NK-92 treated with Interleukin-12 subunit alpha and Interleukin-12 subunit beta, amount 100 ng/mL, for 24 hours (cell line): ENCODE measurements around the gene FBLN5.

Experiments
- DNase-seq: peaks from one replicate; lab custom pipeline; 2025; lab: John Stamatoyannopoulos, UW

The FBLN5 gene, protein sequence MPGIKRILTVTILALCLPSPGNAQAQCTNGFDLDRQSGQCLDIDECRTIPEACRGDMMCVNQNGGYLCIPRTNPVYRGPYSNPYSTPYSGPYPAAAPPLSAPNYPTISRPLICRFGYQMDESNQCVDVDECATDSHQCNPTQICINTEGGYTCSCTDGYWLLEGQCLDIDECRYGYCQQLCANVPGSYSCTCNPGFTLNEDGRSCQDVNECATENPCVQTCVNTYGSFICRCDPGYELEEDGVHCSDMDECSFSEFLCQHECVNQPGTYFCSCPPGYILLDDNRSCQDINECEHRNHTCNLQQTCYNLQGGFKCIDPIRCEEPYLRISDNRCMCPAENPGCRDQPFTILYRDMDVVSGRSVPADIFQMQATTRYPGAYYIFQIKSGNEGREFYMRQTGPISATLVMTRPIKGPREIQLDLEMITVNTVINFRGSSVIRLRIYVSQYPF

DNA sequence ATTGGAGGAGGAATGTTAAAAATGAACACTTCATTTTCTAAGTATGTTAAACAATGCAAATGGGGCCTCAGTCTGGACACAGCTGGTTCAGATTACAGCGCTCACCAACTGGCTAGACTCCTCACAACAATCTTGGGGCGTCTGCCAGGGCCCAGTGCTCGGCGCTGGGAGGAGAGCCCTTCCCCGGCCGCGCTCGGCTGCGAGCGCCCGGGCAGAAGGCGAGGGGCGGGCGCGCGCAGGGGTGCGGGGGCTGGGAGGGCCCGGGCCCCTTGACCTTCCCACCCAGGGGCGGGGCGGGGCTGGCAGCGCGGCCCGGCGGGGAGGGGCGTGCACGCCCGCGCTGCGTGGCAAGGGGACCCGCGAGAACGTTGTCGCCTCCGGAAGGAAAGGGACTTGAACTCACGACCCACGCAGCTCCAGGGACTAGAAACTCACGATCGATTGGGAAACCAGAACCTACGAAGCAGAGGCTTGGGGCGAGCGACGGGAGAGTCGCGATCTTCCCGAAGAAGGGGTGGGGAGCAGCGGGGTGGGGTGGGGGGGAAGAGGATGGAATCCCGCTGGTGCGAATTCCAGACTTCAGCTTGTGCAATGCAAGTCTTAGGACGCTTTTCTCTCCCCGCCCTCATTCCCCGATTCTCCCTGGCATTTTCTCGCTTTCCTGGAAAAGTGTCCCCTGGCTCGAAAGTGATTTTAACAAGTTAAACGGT lies at the start of gene FBLN5:
TSS of gene FBLN5 (minus strand) at position 220 of the 710 bp plus-strand sequence. CDS start 465 bp downstream, outside the sequence.
- DNase-seq, result no peak

DNA sequence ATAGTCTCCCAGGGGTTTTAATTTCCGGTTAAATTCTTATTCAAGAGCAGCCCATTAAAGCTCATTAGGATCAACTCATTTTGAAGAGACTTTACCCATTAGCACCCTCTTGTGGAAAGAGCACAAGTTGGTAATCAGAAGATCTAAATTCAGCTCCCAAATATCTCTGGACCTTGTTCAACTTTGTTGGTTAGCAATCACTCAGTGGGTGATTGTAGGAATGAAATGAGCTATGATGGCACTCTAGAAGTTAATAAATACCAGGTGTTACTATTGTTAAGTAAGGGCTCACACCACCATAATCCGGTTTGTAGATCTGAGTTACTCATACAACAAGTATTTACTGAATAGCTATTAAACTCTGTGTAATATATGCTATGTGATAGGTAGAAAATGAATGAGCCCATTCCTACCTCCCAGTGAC lies 49.5 kb upstream of the FBLN5 start:
- DNase-seq, result no peak

DNA sequence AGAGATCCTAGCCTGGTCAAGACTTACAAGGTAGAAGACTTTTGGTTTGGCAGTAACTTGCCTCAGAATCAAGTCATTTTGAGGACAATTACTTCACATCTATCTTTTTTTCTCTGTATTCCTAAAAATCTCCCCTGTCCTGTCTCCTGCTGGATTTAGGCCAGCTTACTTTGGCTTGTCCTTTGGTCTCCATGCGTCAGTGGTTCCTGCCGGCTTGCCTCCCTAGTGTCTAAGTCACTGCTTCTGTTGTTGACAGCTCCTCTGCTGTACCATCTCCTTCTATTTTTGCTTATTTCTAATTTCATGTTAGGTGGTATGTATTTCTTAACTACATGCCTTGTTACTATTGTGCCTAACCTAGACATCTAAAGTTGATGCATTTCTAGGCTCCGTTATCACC lies 39.7 kb upstream of the FBLN5 start:
- no peak for DNase-seq

DNA sequence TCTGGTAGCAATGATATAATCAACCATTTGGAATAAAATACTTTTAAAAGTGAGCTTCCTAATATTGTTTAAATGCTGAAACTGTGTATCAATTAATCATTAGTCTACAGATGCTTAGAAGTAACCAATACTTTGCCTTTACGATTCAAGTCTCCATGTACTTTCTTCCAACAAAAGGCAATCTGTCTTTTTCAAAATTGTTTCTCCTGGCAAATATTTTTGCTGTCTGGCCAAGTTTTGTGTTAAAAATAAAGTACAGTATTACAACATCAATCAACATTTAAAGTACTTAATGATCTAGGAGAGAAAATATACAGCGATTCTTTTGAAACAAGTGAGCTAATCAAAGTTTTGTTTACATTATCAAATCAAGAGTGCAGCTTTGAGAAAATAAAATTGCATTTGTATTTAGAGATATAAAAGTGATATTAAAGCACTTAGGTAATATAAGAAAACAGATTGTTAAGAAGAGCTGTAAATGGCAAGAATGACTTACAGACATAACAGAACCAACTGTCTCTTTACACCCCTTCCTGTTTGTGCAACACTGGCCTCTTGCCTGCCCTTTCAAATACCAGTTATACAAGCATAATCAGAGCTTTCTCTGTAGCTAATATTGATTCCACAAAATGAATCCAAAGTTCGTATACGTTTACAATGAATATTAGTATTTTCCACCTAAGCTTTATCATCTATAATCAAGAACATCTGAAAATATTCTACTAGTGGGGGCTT lies 38.2 kb upstream of the FBLN5 start:
- DNase-seq, result no peak

DNA sequence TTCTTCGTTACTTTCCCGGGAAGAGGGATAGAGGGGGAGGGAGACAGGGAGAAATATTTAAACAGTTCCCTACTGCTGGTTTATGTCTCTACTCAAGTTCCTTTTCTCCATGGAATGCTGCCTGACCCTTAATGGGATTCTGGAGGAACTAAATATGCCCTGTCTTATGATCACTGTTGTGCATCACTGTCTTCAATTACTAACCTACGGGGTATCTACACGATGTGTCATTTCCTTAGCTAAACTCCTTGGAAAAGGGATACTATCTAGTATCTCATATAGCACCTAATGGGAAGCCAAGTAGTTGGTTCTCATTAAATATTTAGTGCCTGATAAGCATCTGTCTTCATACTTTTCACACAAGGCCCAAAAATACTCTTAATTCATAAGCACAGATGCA lies 37.5 kb upstream of the FBLN5 start:
- DNase-seq, result no peak

DNA sequence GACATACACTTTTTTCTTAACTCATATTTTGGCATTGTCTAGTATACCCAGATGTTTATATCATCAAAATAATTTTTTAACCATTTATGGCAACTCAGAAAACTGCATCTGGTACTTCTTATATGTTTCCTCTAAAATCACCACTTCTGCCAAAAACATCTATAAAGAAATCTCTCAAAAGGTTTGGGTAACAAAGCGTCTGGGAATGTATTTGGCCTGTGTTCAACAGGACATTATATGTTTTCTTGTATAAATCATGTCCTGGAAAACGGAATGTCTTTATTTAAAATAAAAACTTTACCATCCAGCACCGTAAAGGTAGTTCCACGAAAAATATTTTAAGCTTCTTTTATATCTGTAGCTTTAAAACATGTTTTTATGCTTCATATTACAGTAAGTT lies 36.1 kb upstream of the FBLN5 start:
- no peak for DNase-seq

DNA sequence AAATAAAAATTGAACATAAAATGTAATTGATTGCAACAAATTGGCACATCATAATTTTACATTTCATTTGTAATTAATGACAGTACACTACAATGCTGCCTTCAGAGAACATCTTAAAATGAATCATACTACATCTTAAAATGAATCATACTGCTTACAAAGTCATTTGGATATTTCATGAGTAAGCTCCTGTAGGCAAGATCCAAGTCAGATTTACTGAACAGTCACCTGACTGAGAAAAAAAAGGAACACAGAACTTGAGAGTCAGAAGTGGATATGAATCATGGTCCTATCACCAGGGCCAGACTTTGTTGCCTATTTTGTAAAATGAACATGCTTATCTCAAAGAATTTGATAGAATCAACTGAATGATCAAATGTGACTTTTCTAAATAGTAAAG lies 32.7 kb upstream of the FBLN5 start:
- DNase-seq, result no peak

DNA sequence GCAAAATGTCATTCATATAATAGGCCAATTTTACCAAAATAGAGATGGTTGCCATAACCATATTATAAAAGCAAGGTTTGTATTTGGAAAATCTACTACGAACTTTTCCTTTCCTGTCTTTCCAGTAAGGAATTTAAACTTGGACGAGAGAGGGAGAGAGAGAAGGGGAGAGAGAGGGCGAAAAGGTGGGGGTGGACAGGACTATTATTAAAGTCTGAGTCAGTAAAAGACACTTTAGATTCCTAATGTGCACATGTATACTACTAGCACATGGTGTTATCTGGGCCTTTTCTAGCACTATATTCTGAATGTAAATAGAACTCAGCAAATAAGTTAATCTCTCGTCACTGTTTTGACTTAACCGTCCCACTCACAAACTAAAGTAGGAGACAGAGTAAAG lies 30.4 kb upstream of the FBLN5 start:
- DNase-seq, result no peak

DNA sequence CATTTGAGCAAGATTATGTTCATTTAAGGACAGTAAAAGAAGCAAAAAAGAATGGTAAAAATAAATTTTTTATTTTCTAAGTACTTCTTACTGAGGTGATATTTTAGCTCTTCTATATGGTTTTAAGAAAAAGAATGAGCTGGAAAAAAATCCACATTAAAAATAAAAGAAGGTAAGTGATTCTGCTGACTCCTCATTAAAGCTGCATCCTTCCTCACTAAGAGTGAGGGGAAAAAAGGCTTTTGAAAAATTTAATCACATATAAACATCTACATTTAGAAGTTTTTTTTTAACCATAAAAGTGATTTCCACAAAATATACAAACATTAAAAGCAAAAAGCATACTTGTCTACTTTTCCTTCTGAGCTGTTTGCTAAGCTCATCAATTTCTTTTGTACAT lies 28.3 kb upstream of the FBLN5 start:
- no peak for DNase-seq

DNA sequence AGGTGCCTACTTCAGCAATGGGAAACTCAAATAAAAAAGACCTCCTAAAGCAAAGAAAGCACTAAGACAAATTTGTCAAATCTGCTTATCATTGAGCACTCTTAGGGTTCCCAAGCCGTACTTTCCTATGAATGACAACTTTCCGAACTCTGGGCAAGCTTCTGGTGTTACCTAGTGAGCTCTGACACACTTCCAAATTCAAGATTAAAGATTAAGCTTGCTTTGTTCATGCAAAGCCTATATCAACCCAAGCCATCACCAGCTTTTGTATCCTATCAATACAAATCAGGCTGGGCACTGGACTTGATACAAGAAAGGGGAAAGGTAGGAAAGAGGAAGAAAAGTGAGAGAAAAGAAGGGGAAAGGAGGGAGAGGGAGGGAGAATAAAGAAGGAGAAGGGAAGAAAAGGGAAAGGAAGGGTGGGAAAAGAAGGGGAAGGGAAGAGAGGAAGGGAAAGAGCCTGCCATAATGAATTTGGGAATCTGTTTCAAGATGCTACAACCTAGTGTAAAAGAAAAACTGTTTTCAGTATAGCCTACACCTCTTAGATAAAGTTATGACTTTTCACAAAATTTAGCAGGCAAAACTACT lies 23.8 kb upstream of the FBLN5 start:
- no peak for DNase-seq

DNA sequence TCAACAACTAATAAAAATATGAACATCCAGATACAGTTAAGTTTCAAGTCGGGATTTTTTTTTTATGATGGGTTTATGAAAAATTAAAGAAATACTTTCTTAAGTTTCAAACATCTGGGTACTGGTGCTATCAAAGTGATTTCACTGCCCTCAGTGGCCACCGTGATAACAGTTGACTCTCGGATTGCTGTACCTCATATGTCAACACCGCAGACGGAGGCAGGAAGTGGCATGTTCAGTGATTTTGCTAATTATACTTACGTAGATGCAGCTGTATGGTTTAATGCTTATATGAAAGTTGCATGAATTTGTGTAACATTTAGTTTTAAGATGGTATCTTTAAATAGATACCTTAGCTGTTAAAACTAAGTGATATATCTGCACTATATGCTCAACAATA lies 20.8 kb upstream of the FBLN5 start:
- no peak for DNase-seq

DNA sequence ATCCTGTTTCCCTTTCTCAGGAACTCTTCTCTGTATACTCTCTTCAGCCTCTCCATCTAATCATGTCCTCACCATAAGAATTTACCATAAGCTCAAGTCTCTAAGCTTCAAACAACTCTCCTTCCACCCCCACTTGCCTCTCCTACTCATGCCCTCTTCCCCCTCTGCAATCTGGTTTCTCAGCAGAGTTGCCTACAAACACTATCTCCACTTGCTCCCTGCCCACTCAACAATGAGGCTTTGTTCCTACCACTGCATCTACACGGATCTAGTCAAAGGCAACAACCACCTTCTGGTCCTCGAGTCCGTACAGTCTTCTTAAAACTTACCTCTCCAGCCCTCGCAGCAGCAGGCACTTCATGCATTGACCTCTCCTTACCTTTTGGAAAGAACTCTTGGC lies 17.2 kb upstream of the FBLN5 start:
- no peak for DNase-seq

DNA sequence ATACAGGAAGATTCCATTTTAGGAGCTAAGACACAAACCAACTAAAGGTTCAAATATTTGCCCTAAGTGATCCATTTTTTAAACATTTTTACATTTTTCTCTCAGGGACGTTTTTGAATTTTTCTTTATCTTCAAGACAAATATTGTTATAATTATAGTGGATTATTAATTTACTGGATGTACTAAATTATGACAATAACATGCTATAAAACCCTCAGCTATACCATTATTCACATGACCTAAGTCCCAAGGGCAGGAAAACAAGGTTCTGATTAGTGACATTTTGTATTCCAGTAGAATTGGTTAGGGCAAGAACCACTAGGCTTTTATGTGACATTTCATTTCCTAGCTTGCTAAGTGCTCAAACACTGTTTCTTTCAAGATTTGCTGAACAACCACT lies 16.5 kb upstream of the FBLN5 start:
- DNase-seq, result no peak

DNA sequence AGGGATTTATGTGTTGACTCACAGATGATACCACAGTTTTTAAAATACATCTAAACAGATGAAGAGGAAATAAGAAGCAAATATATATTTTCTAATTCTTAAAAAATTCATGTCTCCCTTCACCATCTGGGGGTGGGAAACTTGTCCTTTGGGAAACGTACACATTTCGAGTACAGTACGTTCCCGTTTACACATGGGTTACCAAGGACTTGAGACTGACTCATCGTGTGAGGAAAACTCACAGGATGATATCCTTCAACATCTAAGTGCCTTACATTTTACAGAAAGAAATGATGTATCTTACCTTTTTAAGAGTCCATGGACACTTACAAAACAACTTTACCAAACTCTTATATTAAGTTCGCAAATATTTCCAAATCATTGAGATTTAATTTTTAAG lies 16.0 kb upstream of the FBLN5 start:
- DNase-seq, result no peak

DNA sequence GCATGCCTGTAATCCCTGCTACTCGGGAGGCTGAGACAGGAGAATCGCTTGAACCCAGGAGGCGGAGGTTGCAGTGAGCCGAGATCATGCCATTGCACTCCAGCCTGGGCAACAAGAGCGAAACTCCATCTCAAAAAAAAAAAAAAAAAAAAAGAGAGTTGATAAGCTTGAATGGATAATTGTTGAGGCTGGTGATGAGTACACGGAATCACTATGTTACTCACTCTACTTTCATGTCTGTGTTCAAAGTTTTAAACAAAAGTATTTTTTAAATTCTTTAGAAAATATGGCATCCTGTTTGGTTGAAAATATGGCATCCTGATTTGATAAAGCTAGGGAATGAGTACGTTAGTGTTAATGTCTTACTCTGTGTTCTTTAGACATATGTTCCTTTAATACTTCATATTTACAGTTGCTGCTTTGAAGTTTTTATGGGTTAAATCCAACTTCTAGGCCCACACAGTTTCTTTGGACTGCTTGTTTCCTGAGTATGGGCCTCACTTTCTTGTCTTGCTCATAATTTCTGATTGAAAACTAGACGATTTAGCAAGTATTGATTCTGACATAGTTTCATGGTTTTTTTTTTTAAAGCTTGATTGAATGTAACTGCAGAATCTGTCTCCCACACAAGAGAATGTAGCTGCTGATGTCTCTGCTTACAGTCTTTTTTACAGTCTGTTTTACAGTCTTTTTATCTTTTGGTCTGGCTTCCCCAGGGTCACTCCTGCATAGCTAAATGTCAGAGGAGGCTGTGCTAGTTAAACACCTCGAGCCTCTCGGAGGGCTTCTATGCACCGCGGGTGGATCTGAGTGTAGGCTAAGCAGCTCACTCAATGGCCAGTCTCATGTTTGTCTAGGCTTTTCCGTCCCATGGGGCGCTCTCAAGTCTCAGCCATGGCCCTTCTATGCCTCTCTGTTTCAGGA lies 14.1 kb upstream of the FBLN5 start:
- DNase-seq, result no peak

DNA sequence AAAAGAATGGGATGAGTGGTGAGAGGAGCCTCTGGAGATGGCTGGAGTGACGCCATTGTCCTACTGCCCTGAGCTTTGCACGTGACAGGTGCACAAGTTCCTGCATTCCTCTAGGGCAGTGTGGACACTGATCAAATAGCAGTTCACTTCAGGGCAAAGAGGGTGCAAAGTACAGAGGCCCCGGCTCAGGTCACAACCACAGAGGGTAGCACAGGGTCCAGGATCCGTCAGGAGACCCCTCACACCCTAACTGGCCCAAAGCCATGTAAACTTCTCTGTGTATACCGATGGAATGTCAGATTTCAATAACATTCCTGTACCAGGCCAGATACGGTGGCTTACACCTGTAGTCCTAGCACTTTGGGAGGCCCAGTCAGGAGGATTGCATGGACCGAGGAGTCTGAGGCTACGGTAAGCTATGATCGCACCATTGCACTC lies 10.4 kb upstream of the FBLN5 start:
- no peak for DNase-seq

DNA sequence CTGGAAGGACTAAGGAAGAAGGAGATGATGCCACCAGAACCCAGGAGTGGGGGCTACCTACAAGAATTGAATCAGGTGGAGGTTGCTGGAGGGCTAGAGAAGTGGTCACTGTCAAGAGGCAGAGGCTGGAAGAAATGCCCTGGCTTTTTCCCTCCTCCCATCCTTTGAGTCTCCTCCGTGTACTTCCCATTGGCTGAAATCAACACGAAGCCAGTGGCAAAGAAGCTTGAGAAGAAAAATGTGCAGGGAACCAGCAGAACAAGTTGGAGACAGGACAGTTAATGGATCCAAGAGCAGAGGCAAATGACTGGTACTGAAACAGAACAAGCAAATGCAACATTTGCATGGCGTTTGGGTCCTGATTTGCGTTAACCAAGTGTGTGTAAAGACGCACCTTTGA lies 9.1 kb upstream of the FBLN5 start:
- no peak for DNase-seq

DNA sequence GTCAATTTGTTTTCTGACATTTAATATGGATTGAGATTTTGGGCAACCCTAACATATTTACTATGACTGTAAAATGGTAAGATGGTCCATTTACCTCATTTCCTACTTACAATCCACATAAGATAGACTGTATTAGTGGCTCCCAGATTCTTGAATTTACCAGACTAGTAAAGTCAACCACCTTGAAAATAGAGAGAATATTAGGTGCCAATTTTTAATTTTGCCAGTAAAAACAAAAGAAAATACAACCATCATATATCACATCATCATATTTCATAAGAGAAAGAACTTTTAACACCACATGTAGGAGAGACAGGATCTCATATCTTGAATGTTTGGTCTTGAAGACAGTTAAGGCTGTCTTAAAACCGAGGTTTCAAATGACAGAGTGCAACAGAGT lies 7.7 kb upstream of the FBLN5 start:
- no peak for DNase-seq

DNA sequence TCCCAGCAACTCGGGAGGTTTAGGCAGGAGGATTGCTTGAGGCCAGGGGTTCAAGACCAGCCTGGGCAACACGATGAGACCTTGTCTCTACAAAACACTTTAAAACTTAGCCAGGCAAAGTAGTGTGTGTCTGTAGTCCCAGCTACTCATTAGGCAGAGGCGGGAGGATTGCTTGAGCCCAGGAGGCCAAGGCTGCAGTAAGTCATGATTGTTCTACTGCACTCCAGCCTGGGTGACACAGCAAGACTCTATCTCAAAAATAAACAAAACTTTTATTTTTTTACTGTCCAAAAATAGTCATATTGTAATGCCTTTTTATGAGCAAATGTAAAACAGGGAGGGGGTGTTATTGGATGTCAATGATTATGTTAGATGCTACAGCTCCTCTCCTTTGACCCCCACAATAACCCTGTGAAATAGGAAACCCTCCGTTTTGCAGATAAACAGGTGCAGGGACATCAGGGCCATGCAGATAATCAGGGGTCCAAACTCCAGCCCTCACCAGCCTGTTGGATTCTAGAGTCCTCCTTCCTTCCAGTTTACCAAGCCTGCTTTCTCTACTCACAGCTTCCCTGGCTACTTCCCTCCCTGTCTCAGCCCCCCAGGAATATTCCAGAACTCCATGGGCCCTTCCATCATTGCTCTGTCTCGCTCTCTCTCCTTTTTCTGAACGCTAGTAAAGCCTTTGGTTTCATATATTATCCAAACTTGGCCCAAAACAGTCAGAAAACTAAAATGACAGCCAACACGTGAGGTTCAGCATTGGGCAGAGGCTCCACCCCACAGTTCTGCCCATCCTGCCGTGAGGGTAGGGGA lies 5.9 kb upstream of the FBLN5 start:
- no peak for DNase-seq
